Anterior cingulate cortex (tissue), 58 donors: ENCODE results near the gene PRDX5.
"Not testable (repeated sequence)": the region's sequence is repeated elsewhere in the genome, so short reads cannot be mapped to it uniquely, and the experiment has no call there.

Source experiments
- DNase-seq, 58 donors: peaks; one replicate each; lab custom pipeline; 2025; lab: John Stamatoyannopoulos, UW

Gene PRDX5

GRCh38 chr11:64304316-64305072, 13.4 kb upstream of the PRDX5 start:
- DNase-seq: peak in 56 of 58 donors; percentile 37 to 97 (median 78)

GRCh38 chr11:64305075-64305690, 12.7 kb upstream of the PRDX5 start, which contains the start of gene ESRRA:
TSS of gene ESRRA (plus strand) at chr11:64305524. CDS start at chr11:64307180, 1,656 bp downstream.
- peak; percentile 81 to 100 (median 99) for DNase-seq

GRCh38 chr11:64305691-64306562, 12.0 kb upstream of the PRDX5 start:
- DNase-seq: peak in 46 of 58 donors; percentile 16 to 75 (median 58)

GRCh38 chr11:64306563-64306875, 11.4 kb upstream of the PRDX5 start:
- no peak for DNase-seq

GRCh38 chr11:64306876-64307622, 10.9 kb upstream of the PRDX5 start:
- DNase-seq: peak in 7 of 58 donors; percentile 21 to 46 (median 28)

GRCh38 chr11:64307795-64308194, 10.1 kb upstream of the PRDX5 start:
- DNase-seq: not testable (repeated sequence)

- no peak for DNase-seq
Measured at GRCh38 chr11:64312947-64313346, 5.0 kb upstream of the PRDX5 start.

- DNase-seq: peak in 11 of 58 donors; percentile 7 to 47 (median 37)
Measured at GRCh38 chr11:64313491-64314145, 4.3 kb upstream of the PRDX5 start.

- DNase-seq: no peak
Measured at GRCh38 chr11:64314146-64314804, 3.6 kb upstream of the PRDX5 start.

- no peak for DNase-seq
Measured at GRCh38 chr11:64314805-64315561, 2.9 kb upstream of the PRDX5 start.

GRCh38 chr11:64315667-64316526, 2.0 kb upstream of the PRDX5 start:
- not testable (repeated sequence) for DNase-seq

- DNase-seq: peak in 1 of 58 donors; percentile 67
Measured at GRCh38 chr11:64316672-64317324, 1.1 kb upstream of the PRDX5 start.

GRCh38 chr11:64317325-64317960, 478 bp upstream of the PRDX5 start, which contains the start of gene TRMT112:
TSS of gene TRMT112 (minus strand) at chr11:64317559. CDS start at chr11:64317526, 33 bp downstream.
- DNase-seq: peak; percentile 77 to 98 (median 95)

- DNase-seq: no peak
Measured at GRCh38 chr11:64318766-64319761, 1.1 kb downstream of the PRDX5 start.

- DNase-seq: no peak
Measured at GRCh38 chr11:64320556-64320955, 2.6 kb downstream of the PRDX5 start.
